Heart left ventricle (tissue), 13 donors: Measurements from ENCODE around the gene IFIT2.

Source experiments
- CTCF ChIP-seq, 12 donors: fragments of 200-600 bp; sonication (generic) in 4 of 12; IDR thresholded peaks; one replicate each; pipeline versions ENCODE4 v1.5.0 to v1.8.0; 2018 to 2022; ENCODE audit warnings: antibody characterized with exemption in 12 of 12, mild to moderate bottlenecking in 5 of 12
- POLR2A ChIP-seq, 2 donors: fragments of 450-650 bp; IDR thresholded peaks; one replicate each; pipeline ENCODE4 v1.6.1; 2017; ENCODE audit warnings: antibody characterized with exemption in 2 of 2, mild to moderate bottlenecking in 2 of 2, moderate library complexity in 2 of 2
- donor health status: ischemic (EF 13 %, LVEDD 7.1; RV severe dilation, severe dysfunction).
- donor health status: DM: no; HTN: yes; CAD: no.
- donor health status: DM: no; HTN: no; CAD: no.
- donor health status: ischemic (EF 25% LVEDD 6.9; RV normal size, moderate dysfunction).
- donor health status: ischemic (EF 25% LVEDD 5.7; RV mildly dilated, moderate dysfunction).
- donor health status: ischemic (EF 35%, LVEDD 5.7; RV mildly dilated, moderate dysfunction).
- donor health status: nonischemic (EF 11% LVEDD 7.7; RV severe dilation, severe dysfunction).
- donor health status: DM: yes; HTN: yes; CAD: no.
- donor health status: PGD.
- donor health status: ischemic (EF 29% LVEDD 5.4; RV normal size, mild dysfunction).
- donor health status: nonischemic (EF 23%, LVEDD 6.1; RV moderate dilation, normal function).

GRCh38 chr10:89255793-89256192 lies 46.1 kb upstream of the IFIT2 start:
- TF ChIP-seq CTCF (IDR thresholded peaks at IDR 0.05) = no peak
- no peak for TF ChIP-seq POLR2A (IDR thresholded peaks at IDR 0.05)
